SIG-M5 (cell line): Measurements from ENCODE around the gene CHST11.
"Not testable (repeated sequence)": the region's sequence is repeated elsewhere in the genome, so short reads cannot be mapped to it uniquely, and the experiment has no call there.

Experiments
- DNase-seq: peaks from one replicate; lab custom pipeline; 2025; lab: John Stamatoyannopoulos, UW

Gene CHST11

DNA sequence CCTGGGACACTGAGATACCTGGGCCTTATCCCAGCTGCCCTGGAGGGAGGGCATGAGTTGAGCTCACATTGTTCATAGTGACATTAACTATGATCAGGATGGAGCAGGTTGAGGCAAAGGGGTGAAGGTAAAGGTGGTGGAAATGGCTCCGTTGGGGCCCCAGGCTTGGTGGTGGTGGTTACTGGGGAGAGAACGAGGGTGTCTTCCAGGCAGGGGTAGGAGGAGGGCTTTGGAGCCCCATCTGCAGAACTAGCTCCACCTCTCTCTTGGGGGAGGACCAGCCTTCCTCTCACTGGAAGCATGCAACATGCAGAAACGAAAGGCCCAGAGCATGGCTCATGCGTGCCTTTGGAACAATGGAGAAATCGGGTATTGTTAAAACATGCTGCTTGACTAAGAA is 284.3 kb downstream of the CHST11 start:
- no peak for DNase-seq

DNA sequence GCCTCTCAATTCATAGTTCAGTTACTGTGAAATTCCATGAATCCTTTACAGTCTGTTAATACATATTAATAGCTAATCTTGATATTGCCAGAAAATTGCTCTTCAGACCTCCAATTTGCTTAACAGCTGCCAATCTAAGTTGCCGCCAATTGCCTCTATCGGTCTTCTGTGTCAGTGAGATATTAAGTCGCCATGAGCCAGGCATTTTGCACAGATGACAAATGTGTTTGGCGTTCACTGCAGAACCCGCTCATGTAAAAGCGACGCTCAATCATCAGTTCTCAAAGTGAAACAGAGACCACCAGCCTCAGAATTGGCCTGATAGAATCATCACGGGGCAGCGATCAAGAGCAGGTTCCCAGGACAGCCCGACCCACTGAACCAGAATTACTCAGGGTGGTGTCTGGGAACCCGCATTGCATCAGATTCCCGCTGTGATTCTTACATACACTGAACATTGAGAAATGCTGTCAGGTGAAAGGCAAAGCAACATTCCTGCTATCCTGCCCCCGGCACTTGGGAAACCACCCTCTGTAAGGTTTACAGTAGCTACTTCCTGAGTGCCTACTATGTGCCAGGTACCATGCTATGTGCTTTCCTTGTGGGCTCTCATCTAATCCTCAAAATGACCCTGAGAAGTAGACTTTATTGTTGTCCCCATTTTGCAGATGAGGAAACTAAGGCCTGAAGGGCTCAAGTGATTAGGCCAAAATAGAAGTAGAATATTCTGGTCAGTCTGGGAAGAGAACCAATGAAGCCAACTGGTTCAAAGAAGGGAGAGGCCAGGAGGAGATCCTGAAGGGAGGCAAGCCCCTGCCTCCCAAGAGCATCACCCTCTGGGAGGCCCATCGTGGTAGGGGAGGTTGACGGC is 285.0 kb downstream of the CHST11 start:
- no peak for DNase-seq

DNA sequence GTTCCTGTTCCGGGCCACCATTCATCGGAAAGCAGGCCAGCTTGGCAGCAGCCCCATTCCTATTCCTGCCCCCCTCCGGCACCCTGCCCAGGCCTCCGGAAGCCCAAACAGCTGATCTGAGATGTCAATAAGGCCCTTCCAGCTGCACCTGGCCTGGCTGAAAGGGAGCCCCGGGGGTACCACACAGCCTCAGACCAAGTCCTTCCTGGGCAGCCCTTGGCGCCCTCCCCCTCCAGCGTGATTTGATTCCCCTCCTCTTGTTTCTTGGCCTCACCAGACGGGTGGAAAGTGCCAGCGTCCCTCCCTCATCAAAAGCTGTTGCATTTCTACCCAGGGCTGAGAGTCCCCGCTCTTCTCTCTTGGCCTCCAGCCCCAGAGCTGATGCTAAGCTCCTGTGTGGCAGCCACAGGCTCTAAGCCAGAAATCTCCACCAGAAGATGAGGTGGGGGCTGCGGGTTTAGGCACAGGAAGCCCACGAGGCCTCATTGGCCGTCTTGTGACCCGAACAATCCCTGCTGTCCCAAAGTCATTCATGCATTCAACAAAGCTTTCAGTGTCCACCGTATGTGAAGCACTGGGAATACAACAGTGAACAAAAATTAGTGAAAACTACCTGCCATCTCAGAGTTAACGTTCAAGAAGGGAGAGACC is 285.9 kb downstream of the CHST11 start:
- DNase-seq: no peak

- no peak for DNase-seq
Measured at GRCh38 chr12:104743202-104743580, 286.4 kb downstream of the CHST11 start.

GRCh38 chr12:104743753-104744548 is 287.2 kb downstream of the CHST11 start:
- DNase-seq: not testable (repeated sequence)

- no peak for DNase-seq
Measured at GRCh38 chr12:104746467-104747088, 289.8 kb downstream of the CHST11 start.

DNA sequence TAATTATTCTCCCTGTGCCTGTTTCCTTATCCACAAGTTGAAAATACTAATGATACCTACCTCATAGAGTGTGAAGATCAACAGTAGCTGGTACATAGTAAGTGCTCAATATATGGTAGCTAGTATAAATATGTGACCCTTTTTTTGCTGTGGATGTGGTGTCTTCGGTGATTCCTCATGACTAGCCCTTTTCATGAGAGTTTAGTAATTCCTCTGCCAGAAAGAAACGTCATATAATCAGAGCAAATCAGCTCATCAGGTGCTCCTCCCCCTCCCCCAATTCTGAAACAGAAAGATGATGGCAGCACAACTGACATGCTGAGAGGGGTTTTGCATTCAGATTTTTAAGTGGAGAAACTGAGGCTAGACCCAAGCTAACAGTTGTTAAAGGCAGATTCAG is 290.6 kb downstream of the CHST11 start:
- DNase-seq: no peak

DNA sequence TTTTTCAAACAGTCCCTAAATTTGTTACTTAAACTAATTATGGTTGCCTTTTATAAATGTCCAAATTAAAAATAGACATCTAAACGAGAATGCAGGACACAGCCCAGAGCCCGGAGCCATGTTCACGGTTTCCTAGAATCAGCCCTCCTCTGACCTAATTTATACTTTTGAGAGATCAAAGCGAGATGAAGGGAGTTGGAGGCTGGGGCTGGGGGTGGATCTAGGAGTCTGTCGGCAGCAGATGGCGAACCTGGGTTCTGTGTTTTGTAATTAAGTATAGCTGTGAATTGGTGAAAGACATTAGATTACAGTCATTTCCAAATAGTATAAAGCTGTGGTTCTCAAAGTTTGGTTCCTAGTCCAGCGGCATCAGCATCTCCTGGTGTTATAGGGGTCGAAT is 291.2 kb downstream of the CHST11 start:
- DNase-seq: no peak

GRCh38 chr12:104748356-104748755 is 291.6 kb downstream of the CHST11 start:
- DNase-seq: no peak

- DNase-seq: no peak
Measured at GRCh38 chr12:104748790-104749189, 292.0 kb downstream of the CHST11 start.

DNA sequence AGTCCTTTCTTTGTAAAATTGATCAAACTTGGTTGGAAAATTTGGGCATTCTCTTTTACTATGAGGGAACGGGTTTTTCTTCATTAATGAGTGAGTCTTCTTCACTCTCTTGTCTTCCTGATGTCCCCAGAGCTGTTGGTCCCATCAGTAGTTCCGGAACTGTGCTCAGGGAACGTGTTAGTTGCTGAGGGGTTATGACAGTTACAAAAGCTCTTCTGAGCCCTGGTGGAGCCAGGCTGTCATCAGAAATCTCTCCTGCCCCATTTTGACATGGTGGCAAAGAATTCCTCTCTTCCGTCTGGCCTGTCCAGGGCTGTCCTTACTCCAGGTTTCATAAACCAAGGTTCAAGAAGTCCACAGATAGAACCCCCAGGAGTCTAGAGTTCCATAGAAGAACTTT is 292.8 kb downstream of the CHST11 start:
- DNase-seq: no peak

DNA sequence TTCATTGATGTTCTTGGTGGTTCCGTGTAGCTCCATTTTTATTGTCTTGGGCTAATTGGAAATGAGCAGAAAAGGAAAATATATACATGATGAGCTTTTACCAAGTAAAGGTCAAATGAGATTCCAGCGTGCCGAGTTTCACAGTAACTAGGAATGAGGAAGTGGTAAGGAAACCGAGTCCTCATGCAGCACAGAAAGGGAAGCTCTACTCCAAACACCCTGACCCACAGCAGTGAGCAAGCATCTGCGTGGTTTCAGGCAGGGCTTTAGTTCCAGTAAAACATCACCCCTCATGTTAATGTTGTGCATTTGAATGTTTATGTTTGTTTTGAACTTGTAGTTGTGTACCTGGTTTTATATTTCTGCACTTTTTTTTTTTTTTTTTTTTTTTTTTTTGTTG is 293.3 kb downstream of the CHST11 start:
- DNase-seq: peak; percentile 82

- no peak for DNase-seq
Measured at GRCh38 chr12:104751120-104751519, 294.4 kb downstream of the CHST11 start.

DNA sequence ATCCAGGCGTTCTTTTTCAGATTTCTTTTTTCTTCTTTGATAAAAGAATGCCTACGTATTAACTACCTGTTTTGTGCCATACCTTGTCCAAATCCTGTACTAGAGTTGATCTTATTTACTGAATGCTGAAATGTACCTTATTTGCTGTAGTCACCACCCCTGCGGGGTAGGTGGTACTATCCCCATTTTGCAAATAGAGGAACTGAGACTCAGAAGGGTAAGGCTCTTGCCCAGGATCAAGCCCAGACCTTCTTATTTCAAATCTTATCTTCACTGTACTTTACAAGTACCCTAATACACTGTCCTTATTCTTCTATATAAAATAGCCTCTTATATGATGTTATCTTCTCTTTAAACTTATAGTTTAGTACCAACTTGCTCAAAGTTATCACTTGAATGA is 294.8 kb downstream of the CHST11 start:
- DNase-seq: no peak

- DNase-seq: no peak
Measured at GRCh38 chr12:104752016-104752415, 295.3 kb downstream of the CHST11 start.

DNA sequence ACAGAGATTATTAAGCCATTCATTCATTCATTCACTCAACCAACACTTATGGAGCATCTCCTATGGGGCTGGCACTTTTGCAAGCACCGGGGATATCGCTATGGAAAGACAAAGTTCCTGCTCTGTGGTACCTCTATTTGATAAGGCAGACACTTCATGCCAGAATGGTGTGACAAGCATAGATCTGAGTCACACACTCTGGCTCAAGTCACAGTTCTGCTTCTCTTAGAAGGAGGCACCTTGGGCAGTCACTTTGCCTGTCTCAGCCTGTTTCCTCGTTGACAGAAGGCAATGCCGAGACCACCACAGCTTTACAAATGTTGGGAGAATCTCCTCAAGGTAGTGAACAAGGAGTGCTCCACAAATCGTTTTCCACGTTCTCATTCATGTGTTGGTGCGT is 296.1 kb downstream of the CHST11 start:
- DNase-seq: no peak

- no peak for DNase-seq
Measured at GRCh38 chr12:104756901-104757300, 300.2 kb downstream of the CHST11 start.

GRCh38 chr12:104758771-104759170 is 302.0 kb downstream of the CHST11 start:
- DNase-seq: no peak

- no peak for DNase-seq
Measured at GRCh38 chr12:104761091-104761490, 304.3 kb downstream of the CHST11 start.

DNA sequence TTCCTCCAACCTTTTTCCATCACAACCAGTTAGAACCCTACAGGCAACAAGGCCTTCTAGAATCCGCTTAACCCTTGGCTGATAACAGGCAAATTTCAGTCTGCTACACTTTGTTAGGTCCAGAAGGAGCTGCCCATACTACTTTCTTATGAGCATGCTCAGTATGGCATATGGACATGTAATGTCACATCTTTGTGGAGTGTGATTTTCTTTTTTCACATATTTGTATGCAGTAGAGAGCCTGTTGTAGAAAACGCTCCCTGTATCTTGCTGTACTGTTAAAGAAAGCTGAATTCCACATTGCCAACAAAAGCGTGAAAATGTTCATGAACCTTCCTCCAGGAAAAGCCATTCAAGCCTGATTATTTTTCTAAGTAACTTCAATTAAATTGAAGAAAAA is 304.9 kb downstream of the CHST11 start:
- DNase-seq: no peak

- peak; percentile 65 for DNase-seq
Measured at GRCh38 chr12:104763168-104763805, 306.5 kb downstream of the CHST11 start.
